SK-N-SH (cell line): ENCODE data around the gene HDAC4. TPM values are rescaled to one million over a fixed set of nuclear protein-coding genes. Genes with fewer than 3 reads are reported as not detected.
A peak's percentile ranks its signal among the peaks of the same experiment; 100 is the strongest.

Experiments
- CTCF ChIA-PET: fragments of 300-600, 350-600 bp; formaldehyde crosslinking; extraction: SDS; loops from one replicate; lab custom pipeline; 2021; lab: Yijun Ruan, JAX
- POLR2A ChIA-PET: fragments of 350-600 bp; sonication (Branson Sonifier 250); formaldehyde crosslinking; extraction: SDS; loops from one replicate; lab custom pipeline; 2020; ENCODE audit warnings: antibody characterized with exemption, inconsistent platforms; lab: Yijun Ruan, JAX
- DNase-seq: peaks from one replicate; pipeline ENCODE4 v3.0.0; 2012
- H2AFZ ChIP-seq: fragments of 200-600 bp; sonication (generic); 2 replicates; pipeline ENCODE4 v1.8.1; 2016; ENCODE audit warnings: antibody characterized with exemption, mild to moderate bottlenecking, low read depth
- H3F3A ChIP-seq: fragments of 200-600 bp; sonication (generic); replicated peaks from 2 replicates; pipeline ENCODE3; 2016; ENCODE audit warnings: antibody characterized with exemption, mild to moderate bottlenecking; ENCODE audit not compliant: insufficient read depth
- H3K27ac ChIP-seq, 2 experiments: fragments of 200-500 bp in 1 of 2; fragments of 200-600 bp in 1 of 2; sonication (Bioruptor generic) in 1 of 2; sonication (generic), shearing (Covaris generic) in 1 of 2; 2 replicates each; pipeline versions ENCODE4 v1.5.1 to v1.6.1; 2014 to 2016; ENCODE audit warnings: low read depth in 2 of 2, inconsistent platforms in 1 of 2, low read length in 1 of 2, mild to moderate bottlenecking in 1 of 2, mixed read lengths in 1 of 2
- H3K27me3 ChIP-seq: fragments of 200-600 bp; sonication (generic), shearing (Covaris generic); 2 replicates; pipeline ENCODE4 v1.6.1; 2016; ENCODE audit warnings: mixed run types; ENCODE audit not compliant: insufficient read depth
- H3K36me3 ChIP-seq, 2 experiments: fragments of 200-500 bp in 1 of 2; fragments of 200-600 bp in 1 of 2; sonication (Bioruptor generic) in 1 of 2; sonication (generic) in 1 of 2; replicated peaks in 1 of 2; 2 replicates each; pipeline versions ENCODE3 to v1.5.1; 2014 to 2016; ENCODE audit warnings: low read length in 1 of 2, mild to moderate bottlenecking in 1 of 2; ENCODE audit not compliant: insufficient read depth in 2 of 2, control insufficient read depth in 1 of 2
- H3K4me1 ChIP-seq, 2 experiments: fragments of 200-500 bp in 1 of 2; fragments of 200-600 bp in 1 of 2; sonication (Bioruptor generic) in 1 of 2; sonication (generic), shearing (Covaris generic) in 1 of 2; 2 replicates each; pipeline versions ENCODE4 v1.5.1 to v1.6.1; 2014 to 2016; ENCODE audit warnings: low read depth in 1 of 2, low read length in 1 of 2, mixed run types in 1 of 2; ENCODE audit not compliant: insufficient read depth in 2 of 2, control insufficient read depth in 1 of 2
- H3K4me2 ChIP-seq: fragments of 200-600 bp; sonication (generic), shearing (Covaris generic); 2 replicates; pipeline ENCODE4 v1.6.1; 2017; ENCODE audit warnings: mixed run types
- H3K4me3 ChIP-seq, 2 experiments: fragments of 200-500 bp in 1 of 2; fragments of 200-600 bp in 1 of 2; sonication (Bioruptor generic) in 1 of 2; sonication (generic), shearing (Covaris generic) in 1 of 2; 2 replicates each; pipeline versions ENCODE4 v1.5.1 to v1.8.1; 2014 to 2016; ENCODE audit warnings: low read depth in 2 of 2, inconsistent platforms in 1 of 2, low read length in 1 of 2, mild to moderate bottlenecking in 1 of 2, mixed read lengths in 1 of 2, moderate library complexity in 1 of 2
- H3K79me2 ChIP-seq: fragments of 200-600 bp; sonication (generic); 2 replicates; pipeline ENCODE4 v1.8.1; 2017; ENCODE audit warnings: mild to moderate bottlenecking; ENCODE audit not compliant: insufficient read depth
- H3K9ac ChIP-seq: fragments of 200-600 bp; sonication (generic); 2 replicates; pipeline ENCODE4 v1.6.1; 2017; ENCODE audit warnings: mixed run types
- H3K9me2 ChIP-seq: fragments of 200-600 bp; sonication (generic); 2 replicates; pipeline ENCODE4 v1.6.1; 2017; ENCODE audit warnings: mixed run types
- H3K9me3 ChIP-seq: fragments of 200-600 bp; sonication (generic); 2 replicates; pipeline ENCODE4 v1.6.1; 2017; ENCODE audit warnings: mixed run types, mild to moderate bottlenecking, moderate library complexity
- H4K20me1 ChIP-seq: fragments of 200-600 bp; sonication (generic); 2 replicates; pipeline ENCODE4 v1.6.1; 2017; ENCODE audit warnings: mild to moderate bottlenecking, mixed run types; ENCODE audit not compliant: insufficient read depth
- CHD2 ChIP-seq: fragments of 150-350 bp; IDR thresholded peaks from 2 replicates; pipeline ENCODE4 v1.6.1; 2018; ENCODE audit warnings: low read length; ENCODE audit not compliant: partially characterized antibody
- FOSL2 ChIP-seq: IDR thresholded peaks from 2 replicates; pipeline ENCODE4 v1.4.0; 2012; ENCODE audit warnings: low read depth, mild to moderate bottlenecking, moderate library complexity, borderline replicate concordance
- FOXJ3 ChIP-seq: sonication (generic); formaldehyde crosslinking; IDR thresholded peaks from 2 replicates; pipeline ENCODE4 v1.5.1; 2020; ENCODE audit warnings: mild to moderate bottlenecking, missing genetic modification reagents
- IRF3 ChIP-seq: fragments of 150-350 bp; IDR thresholded peaks from 2 replicates; pipeline ENCODE4 v1.6.1; 2016; ENCODE audit warnings: mild to moderate bottlenecking, low read depth, low read length
- MAX ChIP-seq: IDR thresholded peaks from 2 replicates; pipeline ENCODE4 v1.4.0; 2012; ENCODE audit warnings: low read depth
- NFIC ChIP-seq: IDR thresholded peaks from 2 replicates; pipeline ENCODE4 v1.4.0; 2012; ENCODE audit warnings: borderline replicate concordance
- POLR2AphosphoS5 ChIP-seq: IDR thresholded peaks from 2 replicates; pipeline ENCODE4 v1.6.1; 2012; ENCODE audit warnings: low read depth, low read length
- RCOR1 ChIP-seq: fragments of 150-350 bp; IDR thresholded peaks from 2 replicates; pipeline ENCODE4 v1.6.1; 2017; ENCODE audit warnings: antibody characterized with exemption, low read length
- RFX5 ChIP-seq: IDR thresholded peaks from 2 replicates; pipeline ENCODE4 v1.6.1; 2012; ENCODE audit warnings: mild to moderate bottlenecking, improper control_type of control experiment, low read length
- RXRA ChIP-seq: IDR thresholded peaks from 2 replicates; pipeline ENCODE4 v1.4.0; 2012; ENCODE audit warnings: low read depth, mild to moderate bottlenecking, borderline replicate concordance
- TAF1 ChIP-seq: IDR thresholded peaks from 2 replicates; pipeline ENCODE4 v1.6.1; 2012; ENCODE audit warnings: low read depth, mild to moderate bottlenecking, low read length, moderate library complexity, borderline replicate concordance
- USF1 ChIP-seq: IDR thresholded peaks from 2 replicates; pipeline ENCODE4 v1.4.0; 2012; ENCODE audit warnings: low read depth, borderline replicate concordance
- YY1 ChIP-seq: IDR thresholded peaks from 2 replicates; pipeline ENCODE4 v1.4.0; 2012; ENCODE audit warnings: low read depth, mild to moderate bottlenecking
- WGBS: methylation state at CpG from one replicate; pipeline ENCODE4 v1.1.6; 2017; ENCODE audit warnings: low lambda C conversion rate; 5-methylcytosine and 5-hydroxymethylcytosine counted together
- polyA plus RNA-seq, 3 experiments: library from polyadenylated mRNA; depleted of rRNA; stranded (reverse); fragments of >200 nt; gene quantifications; 2 replicates each; pipeline ENCODE4 v1.2.3, GENCODE V29; 2012
- TF ChIP-seq, protein P1 (sequence below): IDR thresholded peaks from 2 replicates; pipeline ENCODE4 v1.4.0; 2012; ENCODE audit warnings: low read depth, borderline replicate concordance
- TF ChIP-seq, protein P2 (sequence below): IDR thresholded peaks from 2 replicates; pipeline ENCODE4 v1.6.1; 2012; ENCODE audit warnings: mild to moderate bottlenecking, low read depth, low read length, moderate library complexity

The HDAC4 gene
- polyA plus RNA-seq, 1 of the 3 experiments (the other 2 are of a cell fraction), result 5.5 TPM

- H3K4me3 ChIP-seq, result no peak overlapping the region
- peak overlapping the region in 1 of 2 experiments; percentile 93; a peak in 1 of 4 replicates for H3K27ac ChIP-seq
- no peak overlapping the region for H3K9ac ChIP-seq
- peaks cover 3% of the 10 kb centered on the region; the same call in 1 of the 2 replicates for H3K79me2 ChIP-seq
- no peak for DNase-seq
- ChIA-PET CTCF (interaction anchor here (1.1 to 1.3 kb wide), 3 partner anchors 17 to 166 kb away, joined by 3 to 4 read pairs (median 3); no protein-coding TSS in a partner anchor), POLR2A (interaction anchor here (1.2 kb wide), 1 partner anchor 20 kb away, joined by 3 read pairs; no protein-coding TSS in a partner anchor)
- H3K4me1 ChIP-seq, result peaks cover 0 to 83% of the 10 kb centered on the region in 2 experiments; a peak in 3 of 4 replicates
- 98% methylated on average over 14 of the region's 14 CpGs for WGBS
- TF ChIP-seq USF1, result no peak
- no peak for TF ChIP-seq TAF1
- no peak for TF ChIP-seq POLR2AphosphoS5
- TF ChIP-seq FOSL2, result no peak
- no peak for TF ChIP-seq IRF3
- no peaks in the 10 kb centered on the region for H3F3A ChIP-seq
- no peaks in the 10 kb centered on the region for H3K27me3 ChIP-seq
- H4K20me1 ChIP-seq, result no peaks in the 10 kb centered on the region
- no peak overlapping the region for H3K4me2 ChIP-seq
- no peaks in the 10 kb centered on the region for H3K36me3 ChIP-seq
- no peak overlapping the region for H2AFZ ChIP-seq
- H3K9me2 ChIP-seq, result no peaks in the 10 kb centered on the region
- H3K9me3 ChIP-seq, result no peaks in the 10 kb centered on the region
Measured at GRCh38 chr2:239310401-239311061, 90.3 kb downstream of the HDAC4 start.

DNA sequence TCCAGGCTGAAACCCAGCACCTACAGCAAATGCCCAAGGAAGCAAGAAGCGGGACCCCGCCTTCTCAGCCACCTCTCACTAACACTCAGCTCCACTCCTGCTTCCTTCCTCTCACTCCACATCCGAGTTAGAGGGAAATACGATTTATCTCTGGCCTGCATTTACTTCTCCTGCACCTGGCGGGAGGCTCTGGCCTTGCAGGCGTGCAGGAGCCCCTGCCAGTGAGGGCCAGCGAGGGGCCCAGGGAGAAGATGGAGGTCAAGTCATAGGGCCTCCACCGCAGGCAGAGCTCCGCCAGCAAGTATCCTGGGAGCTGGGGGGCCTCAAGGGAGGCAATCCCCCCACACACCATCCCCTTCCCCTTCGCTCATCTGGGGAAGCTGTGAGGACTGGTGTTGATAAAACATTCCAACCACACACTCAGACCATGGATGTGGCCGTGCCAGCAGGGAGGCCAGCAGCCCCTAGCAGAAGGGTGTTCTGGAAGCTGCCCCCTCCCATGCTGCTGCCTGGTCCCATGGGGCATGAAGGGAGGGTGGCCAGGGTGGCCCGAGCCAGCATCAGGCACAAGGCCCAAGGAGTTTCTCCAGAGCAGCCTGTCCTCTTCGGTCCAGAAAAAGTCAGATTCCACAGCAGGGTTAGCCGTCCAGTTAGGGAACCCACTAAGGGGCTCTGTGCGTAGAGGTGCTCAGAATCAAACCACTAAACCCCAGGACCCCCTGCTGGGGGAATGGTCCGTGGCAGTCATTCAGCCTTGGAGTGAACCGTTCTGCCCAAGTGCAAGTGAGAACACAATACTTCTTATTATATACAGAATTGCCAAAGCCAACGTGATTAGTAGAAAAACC, 91.2 kb downstream of the HDAC4 start:
- Histone ChIP-seq H3K36me3 (no peaks in the 10 kb centered on the region), H4K20me1 (no peaks in the 10 kb centered on the region), H3K4me1 (peaks cover 0 to 92% of the 10 kb centered on the region in 2 experiments; a peak in 3 of 4 replicates), H3K27me3 (no peaks in the 10 kb centered on the region), H3K79me2 (peaks cover 3% of the 10 kb centered on the region; the same call in 1 of the 2 replicates), H3K9me2 (no peaks in the 10 kb centered on the region), H3K9ac (no peak overlapping the region), H3K9me3 (no peaks in the 10 kb centered on the region), H3F3A (no peaks in the 10 kb centered on the region), H3K27ac (peak overlapping the region; percentile 44 to 93), H3K4me2 (peak overlapping the region; percentile 29; the same call in 1 of the 2 replicates), H3K4me3 (peak overlapping the region in 1 of 2 experiments; percentile 12; a peak in 1 of 4 replicates), H2AFZ (no peak overlapping the region)
- CTCF ChIA-PET, result interaction anchor here (0.8 to 1.6 kb wide), 12 partner anchors 9 to 572 kb away, joined by 3 to 6 read pairs (median 4); no protein-coding TSS in a partner anchor
- DNase-seq, result peak; percentile 76
- POLR2A ChIA-PET, result interaction anchor here (0.5 to 1.2 kb wide), 3 partner anchors 20 to 88 kb away, joined by 3 to 4 read pairs (median 4); no protein-coding TSS in a partner anchor
- WGBS, result 64% methylated on average over 7 of the region's 18 CpGs
- no peak for TF ChIP-seq CHD2
- TF ChIP-seq, protein P1, sequence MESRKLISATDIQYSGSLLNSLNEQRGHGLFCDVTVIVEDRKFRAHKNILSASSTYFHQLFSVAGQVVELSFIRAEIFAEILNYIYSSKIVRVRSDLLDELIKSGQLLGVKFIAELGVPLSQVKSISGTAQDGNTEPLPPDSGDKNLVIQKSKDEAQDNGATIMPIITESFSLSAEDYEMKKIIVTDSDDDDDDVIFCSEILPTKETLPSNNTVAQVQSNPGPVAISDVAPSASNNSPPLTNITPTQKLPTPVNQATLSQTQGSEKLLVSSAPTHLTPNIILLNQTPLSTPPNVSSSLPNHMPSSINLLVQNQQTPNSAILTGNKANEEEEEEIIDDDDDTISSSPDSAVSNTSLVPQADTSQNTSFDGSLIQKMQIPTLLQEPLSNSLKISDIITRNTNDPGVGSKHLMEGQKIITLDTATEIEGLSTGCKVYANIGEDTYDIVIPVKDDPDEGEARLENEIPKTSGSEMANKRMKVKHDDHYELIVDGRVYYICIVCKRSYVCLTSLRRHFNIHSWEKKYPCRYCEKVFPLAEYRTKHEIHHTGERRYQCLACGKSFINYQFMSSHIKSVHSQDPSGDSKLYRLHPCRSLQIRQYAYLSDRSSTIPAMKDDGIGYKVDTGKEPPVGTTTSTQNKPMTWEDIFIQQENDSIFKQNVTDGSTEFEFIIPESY, result no peak
- TF ChIP-seq POLR2AphosphoS5, result no peak
- no peak for TF ChIP-seq RFX5
- no peak for TF ChIP-seq MAX
- TF ChIP-seq YY1, result no peak
- no peak for TF ChIP-seq RXRA
- TF ChIP-seq, protein P2, sequence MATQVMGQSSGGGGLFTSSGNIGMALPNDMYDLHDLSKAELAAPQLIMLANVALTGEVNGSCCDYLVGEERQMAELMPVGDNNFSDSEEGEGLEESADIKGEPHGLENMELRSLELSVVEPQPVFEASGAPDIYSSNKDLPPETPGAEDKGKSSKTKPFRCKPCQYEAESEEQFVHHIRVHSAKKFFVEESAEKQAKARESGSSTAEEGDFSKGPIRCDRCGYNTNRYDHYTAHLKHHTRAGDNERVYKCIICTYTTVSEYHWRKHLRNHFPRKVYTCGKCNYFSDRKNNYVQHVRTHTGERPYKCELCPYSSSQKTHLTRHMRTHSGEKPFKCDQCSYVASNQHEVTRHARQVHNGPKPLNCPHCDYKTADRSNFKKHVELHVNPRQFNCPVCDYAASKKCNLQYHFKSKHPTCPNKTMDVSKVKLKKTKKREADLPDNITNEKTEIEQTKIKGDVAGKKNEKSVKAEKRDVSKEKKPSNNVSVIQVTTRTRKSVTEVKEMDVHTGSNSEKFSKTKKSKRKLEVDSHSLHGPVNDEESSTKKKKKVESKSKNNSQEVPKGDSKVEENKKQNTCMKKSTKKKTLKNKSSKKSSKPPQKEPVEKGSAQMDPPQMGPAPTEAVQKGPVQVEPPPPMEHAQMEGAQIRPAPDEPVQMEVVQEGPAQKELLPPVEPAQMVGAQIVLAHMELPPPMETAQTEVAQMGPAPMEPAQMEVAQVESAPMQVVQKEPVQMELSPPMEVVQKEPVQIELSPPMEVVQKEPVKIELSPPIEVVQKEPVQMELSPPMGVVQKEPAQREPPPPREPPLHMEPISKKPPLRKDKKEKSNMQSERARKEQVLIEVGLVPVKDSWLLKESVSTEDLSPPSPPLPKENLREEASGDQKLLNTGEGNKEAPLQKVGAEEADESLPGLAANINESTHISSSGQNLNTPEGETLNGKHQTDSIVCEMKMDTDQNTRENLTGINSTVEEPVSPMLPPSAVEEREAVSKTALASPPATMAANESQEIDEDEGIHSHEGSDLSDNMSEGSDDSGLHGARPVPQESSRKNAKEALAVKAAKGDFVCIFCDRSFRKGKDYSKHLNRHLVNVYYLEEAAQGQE, result no peak
- no peak for TF ChIP-seq FOSL2
- TF ChIP-seq RCOR1, result no peak
- no peak for TF ChIP-seq NFIC
- no peak for TF ChIP-seq FOXJ3 (CRISPR knock-in tag)
